T-cell (primary cell): Measurements from ENCODE around the gene KCNH2. TPM values are rescaled to one million over a fixed set of nuclear protein-coding genes. Genes with fewer than 3 reads are reported as not detected.

Source experiments
- ATAC-seq, 4 experiments: fragments of 200-7000 bp in 3 of 4; fragments of 150-1000 bp in 1 of 4; cut with Tn5 transposase; replicated peaks in 1 of 4; 1 replicate in 3 of 4; 2 replicates in 1 of 4; pipeline ENCODE4 v1.10.0; 2021; ENCODE audit warnings: moderate library complexity in 3 of 4, mild to moderate bottlenecking in 2 of 4, moderate number of reproducible peaks in 1 of 4
- CTCF ChIA-PET, 2 donors: fragments of 300-600 bp; sonication (Branson Sonifier 250); formaldehyde crosslinking; loops; one replicate each; lab custom pipeline; 2022; ENCODE audit warnings: antibody characterized with exemption in 2 of 2; lab: Charles Lee
- POLR2A ChIA-PET, 2 donors: fragments of 300-600 bp; sonication (Branson Sonifier 250); formaldehyde crosslinking; loops; one replicate each; lab custom pipeline; 2022; ENCODE audit warnings: antibody characterized with exemption in 2 of 2; lab: Charles Lee
- DNase-seq, 35 experiments: peaks; one replicate each; pipeline versions ENCODE4 v3.0.0 to v3.0.0-alpha.2; 2013 to 2023
- H3K27ac ChIP-seq: one replicate; pipeline ENCODE4 v1.5.1; 2013; ENCODE audit warnings: low read length
- H3K27me3 ChIP-seq, 2 experiments: replicated peaks in 1 of 2; 1 replicate in 1 of 2; 2 replicates in 1 of 2; pipeline versions ENCODE4 v1.6.1 to v1.7.0; 2013; ENCODE audit warnings: low read length in 1 of 2, mixed read lengths in 1 of 2; ENCODE audit not compliant: control insufficient read depth in 2 of 2, insufficient read depth in 2 of 2; ENCODE audit errors: extremely low read depth in 1 of 2
- H3K36me3 ChIP-seq, 2 donors: 1 replicate in 1 of 2; 2 replicates in 1 of 2; pipeline versions ENCODE4 v1.6.1 to v1.7.0; 2013; ENCODE audit warnings: low read length in 1 of 2; ENCODE audit not compliant: control insufficient read depth in 2 of 2, insufficient read depth in 1 of 2; ENCODE audit errors: extremely low read depth in 1 of 2
- H3K4me1 ChIP-seq, 2 experiments: 1 replicate in 1 of 2; 2 replicates in 1 of 2; pipeline versions ENCODE4 v1.6.1 to v1.7.0; 2013; ENCODE audit warnings: low read length in 2 of 2, mixed read lengths in 1 of 2; ENCODE audit not compliant: insufficient read depth in 2 of 2, control insufficient read depth in 1 of 2; ENCODE audit errors: extremely low read depth in 1 of 2
- H3K4me3 ChIP-seq, 2 donors: 1 replicate in 1 of 2; 2 replicates in 1 of 2; pipeline versions ENCODE4 v1.5.1 to v1.7.0; 2013; ENCODE audit warnings: mild to moderate bottlenecking in 2 of 2, low read length in 1 of 2, moderate library complexity in 1 of 2; ENCODE audit not compliant: control insufficient read depth in 1 of 2; ENCODE audit errors: extremely low read depth in 1 of 2
- H3K9me3 ChIP-seq: 2 replicates; pipeline ENCODE4 v1.7.0; 2013
- H3K27ac Mint-ChIP-seq, 2 donors: one replicate each; pipeline ENCODE4 v1.8.0; 2020 to 2021; ENCODE audit warnings: mild to moderate bottlenecking in 2 of 2, mixed read lengths in 2 of 2
- H3K27me3 Mint-ChIP-seq, 2 donors: one replicate each; pipeline ENCODE4 v1.8.0; 2021 to 2022; ENCODE audit warnings: mixed read lengths in 2 of 2
- H3K36me3 Mint-ChIP-seq: one replicate; pipeline ENCODE4 v1.8.0; 2021; ENCODE audit warnings: mixed read lengths
- H3K4me1 Mint-ChIP-seq, 3 donors: one replicate each; pipeline ENCODE4 v1.8.0; 2020 to 2022; ENCODE audit warnings: mixed read lengths in 3 of 3, mild to moderate bottlenecking in 1 of 3
- H3K4me3 Mint-ChIP-seq, 3 donors: one replicate each; pipeline ENCODE4 v1.8.0; 2020 to 2022; ENCODE audit warnings: mild to moderate bottlenecking in 3 of 3, mixed read lengths in 3 of 3, moderate library complexity in 3 of 3
- H3K9me3 Mint-ChIP-seq, 3 donors: one replicate each; pipeline ENCODE4 v1.8.0; 2020 to 2022; ENCODE audit warnings: mixed read lengths in 3 of 3
- WGBS: methylation state at CpG from one replicate; pipeline ENCODE4 v1.1.5; 2013; ENCODE audit warnings: missing lambda C conversion rate; ENCODE audit not compliant: insufficient coverage; 5-methylcytosine and 5-hydroxymethylcytosine counted together
- total RNA-seq, 35 experiments: library from RNA in 6 of 35; stranded (reverse) in 6 of 35; fragments of 120-200 nt in 1 of 35; gene quantifications; one replicate each; pipeline versions ENCODE4 v1.2.1 to v1.2.4 and lab custom pipeline; 2013 to 2026

The KCNH2 gene
- total RNA-seq, 5 donors from 2014 or later (not counting 1 experiment from before 2014, with no cell fraction given): 2.9 to 4.6 (median 3.0) TPM

- H3K4me3 ChIP-seq: no peak overlapping the region
- Mint-ChIP-seq H3K27ac (no peak overlapping the region), H3K9me3 (no peaks in the 10 kb centered on the region), H3K36me3 (no peaks in the 10 kb centered on the region), H3K4me3 (no peak overlapping the region), H3K27me3 (peaks cover 0 to 4% of the 10 kb centered on the region in 2 donors), H3K4me1 (peaks cover 23 to 45% (median 28%) of the 10 kb centered on the region in 3 donors)
- POLR2A ChIA-PET: no interaction called here
- CTCF ChIA-PET: no interaction called here
- DNase-seq (no peak), ATAC-seq (no peak)
- H3K27ac ChIP-seq: no peak overlapping the region
- 90% methylated on average over 10 of the region's 13 CpGs for WGBS
- H3K27me3 ChIP-seq: peaks cover 0 to 27% of the 10 kb centered on the region in 2 experiments
- H3K9me3 ChIP-seq: no peaks in the 10 kb centered on the region
- H3K36me3 ChIP-seq: peaks cover 0 to 4% of the 10 kb centered on the region in 2 donors
- H3K4me1 ChIP-seq: peaks cover 17 to 50% of the 10 kb centered on the region in 2 experiments
These were observed 22.9 kb upstream of the KCNH2 start for GRCh38 chr7:151000897-151001495.

GRCh38 chr7:150999497-151000230, 21.5 kb upstream of the KCNH2 start:
- Histone ChIP-seq H3K4me1 (peaks cover 21 to 57% of the 10 kb centered on the region in 2 experiments), H3K9me3 (no peaks in the 10 kb centered on the region), H3K36me3 (peaks cover 0 to 4% of the 10 kb centered on the region in 2 donors), H3K27ac (peak overlapping the region; percentile 29), H3K4me3 (no peak overlapping the region), H3K27me3 (peaks cover 0 to 29% of the 10 kb centered on the region in 2 experiments)
- DNase-seq (no peak), ATAC-seq (peak in 1 of 4 experiments; percentile 33)
- H3K27ac Mint-ChIP-seq: no peak overlapping the region
- H3K4me1 Mint-ChIP-seq: peaks cover 29 to 42% (median 34%) of the 10 kb centered on the region in 3 donors
- peaks cover 0 to 4% of the 10 kb centered on the region in 2 donors for H3K27me3 Mint-ChIP-seq
- H3K9me3 Mint-ChIP-seq: no peaks in the 10 kb centered on the region
- 25% methylated on average over 3 of the region's 5 CpGs for WGBS
- peak overlapping the region in 1 of 3 donors; percentile 52 for H3K4me3 Mint-ChIP-seq
- POLR2A ChIA-PET: interaction anchor here in 1 of 2 donors (0.6 kb wide), 1 partner anchor 54 kb away, joined by 4 read pairs; no protein-coding TSS in a partner anchor
- CTCF ChIA-PET: interaction anchor here (0.6 to 0.9 kb wide), 3 partner anchors 19 to 20 kb away, joined by 3 to 5 read pairs (median 3); no protein-coding TSS in a partner anchor
- H3K36me3 Mint-ChIP-seq: no peaks in the 10 kb centered on the region

- H3K4me1 Mint-ChIP-seq: peaks cover 34 to 47% (median 40%) of the 10 kb centered on the region in 3 donors
- H3K27me3 Mint-ChIP-seq: peaks cover 0 to 4% of the 10 kb centered on the region in 2 donors
- Histone ChIP-seq H3K27ac (no peak overlapping the region), H3K9me3 (no peaks in the 10 kb centered on the region), H3K4me1 (peaks cover 23 to 64% of the 10 kb centered on the region in 2 experiments), H3K36me3 (peaks cover 0 to 4% of the 10 kb centered on the region in 2 donors), H3K27me3 (peaks cover 0 to 29% of the 10 kb centered on the region in 2 experiments), H3K4me3 (no peak overlapping the region)
- no peaks in the 10 kb centered on the region for H3K9me3 Mint-ChIP-seq
- ATAC-seq: no peak
- H3K4me3 Mint-ChIP-seq: peak overlapping the region in 1 of 3 donors; percentile 52
- no peak overlapping the region for H3K27ac Mint-ChIP-seq
- ChIA-PET CTCF (interaction anchor here in 1 of 2 donors (0.6 kb wide), 1 partner anchor 20 kb away, joined by 5 read pairs; no protein-coding TSS in a partner anchor), POLR2A (interaction anchor here in 1 of 2 donors (0.6 kb wide), 1 partner anchor 54 kb away, joined by 4 read pairs; no protein-coding TSS in a partner anchor)
- WGBS: 96% methylated on average over 9 of the region's 12 CpGs
- DNase-seq: no peak
- H3K36me3 Mint-ChIP-seq: no peaks in the 10 kb centered on the region
These were observed 20.9 kb upstream of the KCNH2 start for GRCh38 chr7:150999001-150999400.

GRCh38 chr7:150998341-150998740, 20.2 kb upstream of the KCNH2 start:
- Mint-ChIP-seq H3K4me3 (peak overlapping the region in 1 of 3 donors; percentile 52), H3K36me3 (no peaks in the 10 kb centered on the region), H3K4me1 (peaks cover 36 to 50% (median 45%) of the 10 kb centered on the region in 3 donors), H3K27me3 (peaks cover 0 to 4% of the 10 kb centered on the region in 2 donors), H3K9me3 (no peaks in the 10 kb centered on the region), H3K27ac (peak overlapping the region in 1 of 2 donors; percentile 34)
- DNase-seq (no peak), ATAC-seq (peak in 1 of 4 experiments; percentile 17)
- Histone ChIP-seq H3K9me3 (no peaks in the 10 kb centered on the region), H3K27ac (no peak overlapping the region), H3K4me1 (peaks cover 23 to 69% of the 10 kb centered on the region in 2 experiments), H3K4me3 (no peak overlapping the region), H3K27me3 (peaks cover 0 to 29% of the 10 kb centered on the region in 2 experiments), H3K36me3 (peaks cover 0 to 4% of the 10 kb centered on the region in 2 donors)
- 67% methylated on average over 18 of the region's 20 CpGs for WGBS
- ChIA-PET POLR2A (no interaction called here), CTCF (interaction anchor here in 1 of 2 donors (1.3 kb wide), 1 partner anchor 12 kb away, joined by 3 read pairs; no protein-coding TSS in a partner anchor)

- ATAC-seq (no peak), DNase-seq (no peak)
- H3K36me3 ChIP-seq: peaks cover 0 to 4% of the 10 kb centered on the region in 2 donors
- H3K27ac ChIP-seq: no peak overlapping the region
- Mint-ChIP-seq H3K9me3 (no peaks in the 10 kb centered on the region), H3K27ac (peak overlapping the region in 1 of 2 donors; percentile 12), H3K27me3 (peaks cover 0 to 4% of the 10 kb centered on the region in 2 donors), H3K4me1 (peaks cover 38 to 52% (median 46%) of the 10 kb centered on the region in 3 donors), H3K36me3 (no peaks in the 10 kb centered on the region), H3K4me3 (peak overlapping the region in 1 of 3 donors; percentile 52)
- no peaks in the 10 kb centered on the region for H3K9me3 ChIP-seq
- ChIA-PET CTCF (interaction anchor here in 1 of 2 donors (1.3 kb wide), 1 partner anchor 12 kb away, joined by 3 read pairs; no protein-coding TSS in a partner anchor), POLR2A (no interaction called here)
- peaks cover 0 to 29% of the 10 kb centered on the region in 2 experiments for H3K27me3 ChIP-seq
- WGBS: 86% methylated on average over 3 of the region's 5 CpGs
- H3K4me3 ChIP-seq: no peak overlapping the region
- peaks cover 25 to 69% of the 10 kb centered on the region in 2 experiments for H3K4me1 ChIP-seq
These were observed 19.7 kb upstream of the KCNH2 start for GRCh38 chr7:150997817-150998216.

GRCh38 chr7:150997075-150997511, 19.0 kb upstream of the KCNH2 start:
- Mint-ChIP-seq H3K4me3 (peak overlapping the region in 1 of 3 donors; percentile 52), H3K36me3 (no peaks in the 10 kb centered on the region), H3K9me3 (no peaks in the 10 kb centered on the region), H3K27ac (no peak overlapping the region), H3K27me3 (peaks cover 0 to 4% of the 10 kb centered on the region in 2 donors), H3K4me1 (peaks cover 41 to 55% (median 50%) of the 10 kb centered on the region in 3 donors)
- H3K9me3 ChIP-seq: no peaks in the 10 kb centered on the region
- 74% methylated on average over 7 of the region's 8 CpGs for WGBS
- peaks cover 0 to 29% of the 10 kb centered on the region in 2 experiments for H3K27me3 ChIP-seq
- H3K36me3 ChIP-seq: peaks cover 0 to 4% of the 10 kb centered on the region in 2 donors
- POLR2A ChIA-PET: no interaction called here
- H3K4me1 ChIP-seq: peaks cover 25 to 69% of the 10 kb centered on the region in 2 experiments
- no peak for DNase-seq
- H3K27ac ChIP-seq: no peak overlapping the region
- CTCF ChIA-PET: interaction anchor here (0.7 to 1.3 kb wide), 3 partner anchors 11 to 40 kb away, joined by 3 to 4 read pairs (median 3); no protein-coding TSS in a partner anchor
- ATAC-seq: no peak
- H3K4me3 ChIP-seq: no peak overlapping the region
